Measurements from ENCODE around the gene PSMD11.

DNA sequence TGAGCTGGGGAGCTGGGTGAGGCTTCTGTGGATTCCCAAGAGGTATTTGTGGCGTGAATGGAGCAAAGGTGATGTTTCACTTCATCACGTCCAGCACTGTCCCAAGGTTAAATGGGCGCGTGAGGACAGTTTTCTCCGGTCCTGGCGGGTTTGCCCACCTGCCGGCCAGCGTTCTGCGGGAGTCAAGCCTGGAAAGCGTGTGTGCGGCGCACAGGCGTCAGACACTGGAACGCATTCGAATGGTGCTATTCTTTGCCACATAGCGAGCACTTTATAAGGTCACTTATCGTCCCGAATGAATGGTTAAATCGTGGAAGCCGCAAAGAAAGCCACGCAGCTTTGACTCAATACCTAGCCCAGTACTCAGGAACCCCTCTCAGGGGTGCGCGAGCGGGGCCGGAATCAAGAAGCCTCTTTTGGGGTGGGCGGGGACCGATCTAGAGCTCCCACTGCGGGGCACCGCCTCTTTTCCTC lies 446 bp upstream of the PSMD11 start:
- TF ChIP-seq, protein P1, sequence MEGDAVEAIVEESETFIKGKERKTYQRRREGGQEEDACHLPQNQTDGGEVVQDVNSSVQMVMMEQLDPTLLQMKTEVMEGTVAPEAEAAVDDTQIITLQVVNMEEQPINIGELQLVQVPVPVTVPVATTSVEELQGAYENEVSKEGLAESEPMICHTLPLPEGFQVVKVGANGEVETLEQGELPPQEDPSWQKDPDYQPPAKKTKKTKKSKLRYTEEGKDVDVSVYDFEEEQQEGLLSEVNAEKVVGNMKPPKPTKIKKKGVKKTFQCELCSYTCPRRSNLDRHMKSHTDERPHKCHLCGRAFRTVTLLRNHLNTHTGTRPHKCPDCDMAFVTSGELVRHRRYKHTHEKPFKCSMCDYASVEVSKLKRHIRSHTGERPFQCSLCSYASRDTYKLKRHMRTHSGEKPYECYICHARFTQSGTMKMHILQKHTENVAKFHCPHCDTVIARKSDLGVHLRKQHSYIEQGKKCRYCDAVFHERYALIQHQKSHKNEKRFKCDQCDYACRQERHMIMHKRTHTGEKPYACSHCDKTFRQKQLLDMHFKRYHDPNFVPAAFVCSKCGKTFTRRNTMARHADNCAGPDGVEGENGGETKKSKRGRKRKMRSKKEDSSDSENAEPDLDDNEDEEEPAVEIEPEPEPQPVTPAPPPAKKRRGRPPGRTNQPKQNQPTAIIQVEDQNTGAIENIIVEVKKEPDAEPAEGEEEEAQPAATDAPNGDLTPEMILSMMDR (conservative IDR thresholded peaks at IDR 0.05; ENCODE audit: low read length), result peak; percentile 92; the same call in 1 of the 2 replicates
- TF ChIP-seq EZH2phosphoT487 (IDR thresholded peaks at IDR 0.05; ENCODE audit: borderline replicate concordance, low read depth, low read length), result no peak

All from OCI-LY7 (cell line).